Endometrium (tissue), 2 donors: ENCODE data around the gene HEXD.
"Not testable (repeated sequence)": the region's sequence is repeated elsewhere in the genome, so short reads cannot be mapped to it uniquely, and the experiment has no call there.

ENCODE experiments used
- FAIRE-seq: peaks from 2 replicates; lab custom pipeline; 2012; peaks lifted over from hg19 to GRCh38; lab: Jason Lieb, UNC
- donor health status: control.
- donor health status: control.

The HEXD gene

DNA sequence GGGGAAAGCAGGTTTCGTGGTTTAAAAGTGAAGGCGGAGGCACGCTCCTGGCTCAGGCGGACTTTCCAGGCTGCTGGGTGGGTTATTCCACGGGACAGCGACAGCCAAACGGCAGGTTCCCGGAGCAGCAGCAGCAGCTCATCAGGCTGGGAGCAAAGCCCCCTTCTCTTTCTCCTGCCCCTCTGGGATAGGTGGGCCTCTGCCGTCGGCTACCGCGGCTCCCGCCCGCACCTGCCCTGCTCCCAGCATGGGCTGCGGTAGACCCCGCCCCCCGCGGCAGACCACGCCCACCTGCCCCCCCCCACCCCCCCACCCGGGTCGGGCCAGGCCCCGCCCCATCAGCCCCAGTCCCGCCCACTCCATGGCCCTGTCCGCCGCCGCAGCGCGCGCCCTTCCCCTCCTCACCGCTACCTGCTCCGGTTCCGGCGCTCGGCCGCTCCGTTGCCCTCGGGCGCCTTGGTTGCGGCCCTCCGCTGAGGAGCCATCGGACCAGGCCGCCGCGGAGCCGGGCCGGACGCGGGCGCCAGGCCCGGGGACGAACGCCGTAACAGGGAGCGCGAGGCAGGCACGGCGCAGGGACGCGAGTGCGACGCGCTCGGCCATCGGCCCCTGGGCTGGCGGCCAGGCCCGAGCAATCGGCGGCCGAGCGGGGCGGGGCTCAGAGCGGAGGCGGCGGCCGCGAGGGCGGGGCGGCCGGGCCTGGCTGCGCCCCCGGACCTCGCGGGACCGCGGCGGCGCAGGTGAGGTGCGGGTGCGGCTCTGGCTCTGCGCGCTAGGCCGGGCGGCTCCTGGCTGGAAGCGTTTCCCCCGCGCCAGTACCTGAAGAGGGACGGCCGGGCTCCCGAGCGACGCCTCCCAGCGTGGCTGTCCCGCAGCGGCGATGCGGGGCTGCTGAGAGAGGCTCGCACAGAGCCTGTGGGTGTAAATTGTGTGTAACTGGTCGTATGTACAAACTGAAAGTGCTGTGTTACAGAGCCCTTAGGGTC lies at the start of gene HEXD, which contains the start of gene OGFOD3:
TSS of gene HEXD (plus strand) at position 347 of the 986 bp plus-strand sequence. CDS start 1,453 bp downstream, outside the sequence.
TSS of gene OGFOD3 (minus strand) at position 586 of the 986 bp plus-strand sequence. CDS start at position 485, 101 bp downstream.
- FAIRE-seq = no peak

DNA sequence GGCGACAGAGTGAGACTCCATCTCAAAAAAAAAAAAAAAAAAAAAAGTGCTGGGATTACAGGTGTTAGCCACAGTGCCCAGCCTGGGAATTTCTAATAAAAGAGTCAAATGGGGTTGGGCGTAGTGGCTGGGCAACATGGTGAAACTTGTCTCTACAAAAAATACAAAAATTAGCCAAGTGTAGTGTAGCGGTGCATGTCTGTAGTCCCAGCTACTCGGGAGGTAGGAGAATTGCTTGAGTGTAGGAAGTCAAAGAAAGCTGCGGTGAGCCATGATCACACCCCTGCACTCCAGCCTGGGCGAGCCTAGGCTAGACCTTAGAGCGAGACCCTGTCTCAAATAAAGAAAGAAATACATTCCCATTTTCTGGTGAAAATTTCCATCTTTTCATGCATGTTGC lies 48.9 kb upstream of the HEXD start:
- no peak for FAIRE-seq

DNA sequence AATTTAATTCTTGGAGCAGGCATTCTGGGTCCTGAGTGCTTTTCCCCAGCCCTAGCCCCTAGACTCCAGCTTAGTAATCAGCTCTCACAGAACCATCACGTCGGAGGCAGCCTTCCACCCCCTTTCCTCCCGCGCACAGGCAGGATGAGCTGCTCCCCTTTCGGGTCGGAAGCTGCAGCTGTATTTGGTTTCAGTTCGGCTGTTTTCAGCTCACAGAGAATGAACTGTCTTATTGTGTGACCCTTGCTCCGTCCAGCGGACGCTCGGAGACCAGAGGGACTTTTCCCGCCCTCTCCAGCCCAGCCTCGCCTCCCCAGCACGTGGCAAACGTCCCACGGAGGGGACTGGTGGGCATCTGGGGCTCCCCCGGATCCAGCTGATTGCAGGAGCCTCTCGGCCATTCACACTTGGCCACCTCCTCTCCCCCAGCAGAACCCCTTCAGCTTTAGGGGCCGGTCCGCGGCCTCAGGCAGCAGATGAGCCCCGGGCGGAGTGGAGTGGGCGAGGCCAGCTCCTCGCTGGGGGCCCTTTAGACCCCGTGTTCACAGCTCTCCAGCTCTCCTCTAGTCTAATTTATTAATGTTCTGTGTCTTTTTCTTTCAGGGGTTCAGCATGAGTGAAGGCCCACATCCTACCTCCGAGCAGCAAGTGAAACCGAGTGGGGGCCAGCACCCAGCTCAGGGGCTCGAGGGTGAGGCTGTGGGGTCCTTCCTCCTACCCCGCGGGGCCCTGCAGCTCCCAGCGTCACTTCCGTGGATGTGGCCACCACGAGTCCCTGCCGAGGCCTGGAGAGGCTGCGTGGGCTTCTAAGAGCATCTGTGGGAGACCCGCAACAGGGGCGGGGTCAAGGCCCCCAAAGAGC lies 47.4 kb upstream of the HEXD start:
- FAIRE-seq = no peak

DNA sequence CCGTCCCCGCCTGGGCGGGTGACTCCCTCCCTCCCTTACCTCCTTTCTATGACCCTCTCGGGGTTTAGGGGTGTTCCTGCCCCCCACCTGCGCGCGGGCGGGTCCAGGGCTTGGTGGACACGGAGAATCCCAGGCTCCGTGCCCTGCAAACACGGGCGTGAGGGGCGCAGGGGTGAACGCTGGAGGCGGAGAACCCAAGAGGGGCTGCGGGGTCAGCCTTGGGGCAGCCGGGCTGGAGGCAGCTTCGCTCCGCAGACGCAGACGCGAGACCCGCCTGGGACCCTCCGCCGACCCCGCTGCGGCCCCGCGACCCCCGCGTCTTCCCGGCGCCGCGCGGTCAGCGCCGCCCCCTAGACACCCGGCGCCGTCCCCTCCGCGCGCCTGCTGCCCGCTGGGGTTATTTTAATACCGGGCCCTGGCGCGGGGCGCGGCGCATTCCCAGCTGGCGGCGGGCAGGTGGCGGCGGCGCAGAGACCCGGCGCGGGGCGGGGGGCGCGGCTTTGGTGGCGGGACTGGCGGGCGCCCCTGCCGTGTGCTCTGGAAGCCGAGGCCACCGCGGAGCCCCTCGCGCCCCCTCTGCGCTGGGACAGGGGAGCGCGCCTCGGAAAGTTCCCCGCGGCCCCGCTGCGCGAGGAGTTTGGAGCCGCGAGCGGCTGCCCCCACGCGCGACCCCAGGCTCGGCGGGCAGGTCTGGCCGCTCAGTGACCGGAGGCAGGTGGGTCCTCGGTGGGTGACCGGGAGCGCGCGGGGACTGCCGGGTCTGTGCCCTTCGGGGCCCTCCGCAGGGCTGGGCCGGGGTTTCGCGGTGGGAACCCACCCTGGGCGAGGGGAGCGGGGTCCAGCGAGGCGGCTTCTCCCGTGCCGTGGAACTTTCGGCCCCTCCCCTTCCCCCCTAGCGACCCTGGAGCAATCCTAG lies 46.6 kb upstream of the HEXD start, which contains the start of gene UTS2R:
TSS of gene UTS2R (plus strand) at position 433 of the 916 bp plus-strand sequence. CDS start 2,560 bp downstream, outside the sequence.
- no peak for FAIRE-seq

DNA sequence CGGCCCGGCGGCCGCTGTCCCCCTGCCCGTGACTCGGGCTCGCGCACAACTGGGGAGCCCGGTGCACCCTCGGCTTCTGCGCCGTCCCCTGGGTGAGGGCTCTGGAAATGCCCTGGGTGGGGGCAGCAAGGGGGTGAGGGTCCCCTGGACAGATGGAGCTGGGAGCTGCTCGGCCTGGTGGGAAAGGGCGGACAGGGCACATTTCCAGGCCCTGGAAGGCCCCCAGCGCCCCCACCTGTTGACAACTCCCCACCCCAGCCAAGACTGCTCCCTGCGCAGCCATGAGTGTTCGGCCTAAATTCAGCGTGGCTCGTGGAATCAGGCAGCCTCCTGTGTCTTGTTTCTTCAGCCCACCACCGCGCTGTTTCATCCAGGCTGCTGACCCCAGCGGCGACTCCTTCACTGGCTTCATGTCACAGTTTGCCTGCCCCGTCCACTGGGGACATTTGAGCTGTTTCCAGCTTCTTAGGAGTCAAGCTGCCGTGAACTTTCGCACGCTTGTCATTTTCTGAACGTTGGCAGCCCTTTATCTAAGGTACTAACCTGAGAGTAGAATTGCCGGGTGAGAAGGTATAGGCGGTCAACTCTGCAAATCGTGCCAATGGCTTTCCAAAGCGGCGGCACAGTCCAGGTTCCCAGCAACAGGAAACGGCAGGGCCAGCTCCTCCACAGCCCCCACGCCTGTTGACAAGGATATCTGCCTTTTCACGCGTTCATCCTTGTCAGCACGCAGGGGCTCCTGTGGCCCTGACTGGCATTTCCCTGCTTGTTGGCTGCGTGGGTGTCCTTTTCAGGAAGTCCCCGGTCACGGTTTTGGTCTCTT lies 45.7 kb upstream of the HEXD start:
- FAIRE-seq = no peak

DNA sequence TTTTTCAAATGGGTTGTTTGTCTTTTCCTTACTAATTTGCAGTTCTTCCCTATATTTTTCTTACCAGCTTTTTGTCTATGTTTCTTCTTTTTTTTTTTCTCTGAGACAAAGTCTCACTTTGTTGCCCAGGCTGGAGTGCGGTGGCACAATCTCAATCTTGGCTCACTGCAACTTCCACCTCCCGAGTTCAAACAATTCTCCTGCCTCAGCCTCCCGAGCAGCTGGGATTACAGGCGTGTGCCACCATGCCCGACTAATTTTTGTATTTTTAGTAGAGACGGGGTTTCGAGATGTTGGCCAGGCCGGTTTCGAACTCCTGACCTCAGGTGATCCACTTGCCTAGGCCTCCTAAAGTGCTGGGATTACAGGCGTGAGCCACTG lies 45.1 kb upstream of the HEXD start:
- FAIRE-seq = not testable (repeated sequence)

DNA sequence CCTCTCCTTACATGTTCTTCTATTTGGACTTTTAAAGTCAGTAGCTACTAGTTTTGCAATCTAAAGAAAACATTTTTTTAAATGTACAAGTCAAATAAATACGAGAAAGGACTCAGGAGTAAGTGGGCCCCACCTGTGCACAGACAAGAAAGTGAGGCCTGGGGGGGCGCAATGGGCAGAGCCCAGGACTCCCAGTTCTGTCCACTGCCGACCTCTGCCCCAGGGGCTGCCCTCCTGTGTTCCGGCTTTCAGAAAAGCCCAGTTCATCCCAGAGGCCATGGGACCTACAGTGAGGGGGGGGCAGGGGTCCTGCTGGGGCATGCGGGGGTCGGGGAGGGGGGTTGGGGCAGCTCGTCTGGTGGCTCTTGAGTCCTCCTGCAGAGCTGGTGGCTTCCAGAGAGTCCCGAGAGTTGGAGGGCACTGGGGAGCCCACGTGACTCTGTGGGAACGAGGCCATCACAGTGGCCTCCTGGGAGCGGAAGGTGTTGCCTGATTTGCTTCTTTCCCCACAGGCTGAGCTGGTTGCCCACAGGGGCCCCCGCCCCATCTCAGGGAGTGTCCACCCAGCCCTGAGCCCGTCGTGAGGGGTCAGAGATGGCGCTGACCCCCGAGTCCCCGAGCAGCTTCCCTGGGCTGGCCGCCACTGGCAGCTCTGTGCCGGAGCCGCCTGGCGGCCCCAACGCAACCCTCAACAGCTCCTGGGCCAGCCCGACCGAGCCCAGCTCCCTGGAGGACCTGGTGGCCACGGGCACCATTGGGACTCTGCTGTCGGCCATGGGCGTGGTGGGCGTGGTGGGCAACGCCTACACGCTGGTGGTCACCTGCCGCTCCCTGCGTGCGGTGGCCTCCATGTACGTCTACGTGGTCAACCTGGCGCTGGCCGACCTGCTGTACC lies 44.2 kb upstream of the HEXD start:
- FAIRE-seq = no peak

DNA sequence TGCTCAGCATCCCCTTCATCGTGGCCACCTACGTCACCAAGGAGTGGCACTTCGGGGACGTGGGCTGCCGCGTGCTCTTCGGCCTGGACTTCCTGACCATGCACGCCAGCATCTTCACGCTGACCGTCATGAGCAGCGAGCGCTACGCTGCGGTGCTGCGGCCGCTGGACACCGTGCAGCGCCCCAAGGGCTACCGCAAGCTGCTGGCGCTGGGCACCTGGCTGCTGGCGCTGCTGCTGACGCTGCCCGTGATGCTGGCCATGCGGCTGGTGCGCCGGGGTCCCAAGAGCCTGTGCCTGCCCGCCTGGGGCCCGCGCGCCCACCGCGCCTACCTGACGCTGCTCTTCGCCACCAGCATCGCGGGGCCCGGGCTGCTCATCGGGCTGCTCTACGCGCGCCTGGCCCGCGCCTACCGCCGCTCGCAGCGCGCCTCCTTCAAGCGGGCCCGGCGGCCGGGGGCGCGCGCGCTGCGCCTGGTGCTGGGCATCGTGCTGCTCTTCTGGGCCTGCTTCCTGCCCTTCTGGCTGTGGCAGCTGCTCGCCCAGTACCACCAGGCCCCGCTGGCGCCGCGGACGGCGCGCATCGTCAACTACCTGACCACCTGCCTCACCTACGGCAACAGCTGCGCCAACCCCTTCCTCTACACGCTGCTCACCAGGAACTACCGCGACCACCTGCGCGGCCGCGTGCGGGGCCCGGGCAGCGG lies 43.4 kb upstream of the HEXD start:
- no peak for FAIRE-seq

DNA sequence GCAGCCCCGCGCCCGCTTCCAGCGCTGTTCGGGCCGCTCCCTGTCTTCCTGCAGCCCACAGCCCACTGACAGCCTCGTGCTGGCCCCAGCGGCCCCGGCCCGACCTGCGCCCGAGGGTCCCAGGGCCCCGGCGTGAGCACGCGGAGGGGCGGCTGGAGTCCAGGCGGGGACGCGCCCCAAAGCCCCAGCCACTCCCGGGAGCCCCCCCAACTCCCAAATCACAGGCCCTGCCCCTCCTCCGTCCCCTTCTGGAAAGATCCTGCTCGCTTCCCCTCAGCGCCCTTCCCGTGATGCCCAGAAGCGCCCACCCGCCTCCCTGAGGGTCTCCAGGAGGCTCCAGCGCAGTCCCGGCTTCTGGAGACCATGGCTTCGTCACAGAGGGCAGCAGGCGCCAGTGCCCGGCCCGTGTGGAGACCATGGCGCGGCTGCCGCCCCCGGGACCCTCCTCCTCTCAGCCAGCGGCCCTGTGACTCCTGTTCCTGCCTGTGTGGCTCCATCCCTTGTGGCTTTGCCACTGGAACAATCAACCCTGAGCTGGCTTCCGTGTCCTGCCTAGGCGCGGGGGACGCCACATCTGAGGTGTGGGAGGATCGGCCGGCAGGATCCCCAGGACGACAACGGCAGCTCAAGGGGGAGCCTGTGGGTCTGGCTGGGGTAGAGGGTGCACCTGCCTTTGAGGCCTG lies 42.6 kb upstream of the HEXD start:
- no peak for FAIRE-seq

DNA sequence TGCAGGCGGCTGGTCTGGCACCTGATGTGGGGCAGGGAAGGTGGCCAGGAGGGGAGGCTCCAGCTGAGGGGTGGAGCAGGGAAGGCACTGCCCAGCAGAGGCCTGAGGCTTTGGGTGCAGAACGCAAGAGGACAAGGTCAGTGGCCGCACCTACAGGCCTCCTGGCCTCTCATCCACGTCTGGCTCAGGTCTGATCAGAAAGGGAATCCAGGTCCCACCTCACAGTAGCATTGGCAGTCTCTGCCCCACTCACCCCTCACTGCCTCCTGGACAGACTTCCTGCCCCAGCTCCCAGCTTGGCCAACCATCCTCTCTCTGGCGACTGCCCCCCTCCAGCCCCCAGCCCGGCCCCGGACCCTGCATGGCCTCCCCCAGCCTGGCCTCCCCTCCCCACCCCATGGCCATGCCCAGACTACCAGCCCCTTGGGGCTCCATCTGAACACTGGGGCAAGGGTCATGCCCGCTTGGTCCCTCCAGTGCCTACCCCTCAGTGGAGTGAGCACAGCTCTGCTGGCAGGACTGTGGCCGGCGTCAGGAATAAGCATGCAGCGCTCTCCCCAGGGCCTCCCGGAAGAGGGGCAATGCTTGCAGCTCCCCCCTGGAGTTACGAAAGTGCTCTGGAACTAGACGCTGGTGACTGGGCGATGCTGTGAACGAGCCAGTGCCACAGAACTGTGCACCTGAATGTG lies 42.0 kb upstream of the HEXD start:
- no peak for FAIRE-seq

DNA sequence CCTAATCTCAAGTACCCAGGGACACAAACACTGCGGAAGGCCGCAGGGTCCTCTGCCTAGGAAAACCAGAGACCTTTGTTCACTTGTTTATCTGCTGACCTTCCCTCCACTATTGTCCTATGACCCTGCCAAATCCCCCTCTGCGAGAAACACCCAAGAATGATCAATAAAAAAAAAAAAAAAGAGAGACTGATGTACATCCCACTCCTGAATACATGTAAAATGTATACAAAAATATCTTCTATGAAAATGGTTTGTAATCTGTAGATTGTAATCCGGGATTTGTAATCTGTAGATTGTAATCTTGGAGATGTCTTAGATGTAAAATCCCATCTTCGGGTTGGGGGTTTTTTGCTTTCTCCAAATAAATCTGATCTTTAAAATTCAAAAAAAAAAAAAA lies 40.9 kb upstream of the HEXD start:
- not testable (repeated sequence) for FAIRE-seq

DNA sequence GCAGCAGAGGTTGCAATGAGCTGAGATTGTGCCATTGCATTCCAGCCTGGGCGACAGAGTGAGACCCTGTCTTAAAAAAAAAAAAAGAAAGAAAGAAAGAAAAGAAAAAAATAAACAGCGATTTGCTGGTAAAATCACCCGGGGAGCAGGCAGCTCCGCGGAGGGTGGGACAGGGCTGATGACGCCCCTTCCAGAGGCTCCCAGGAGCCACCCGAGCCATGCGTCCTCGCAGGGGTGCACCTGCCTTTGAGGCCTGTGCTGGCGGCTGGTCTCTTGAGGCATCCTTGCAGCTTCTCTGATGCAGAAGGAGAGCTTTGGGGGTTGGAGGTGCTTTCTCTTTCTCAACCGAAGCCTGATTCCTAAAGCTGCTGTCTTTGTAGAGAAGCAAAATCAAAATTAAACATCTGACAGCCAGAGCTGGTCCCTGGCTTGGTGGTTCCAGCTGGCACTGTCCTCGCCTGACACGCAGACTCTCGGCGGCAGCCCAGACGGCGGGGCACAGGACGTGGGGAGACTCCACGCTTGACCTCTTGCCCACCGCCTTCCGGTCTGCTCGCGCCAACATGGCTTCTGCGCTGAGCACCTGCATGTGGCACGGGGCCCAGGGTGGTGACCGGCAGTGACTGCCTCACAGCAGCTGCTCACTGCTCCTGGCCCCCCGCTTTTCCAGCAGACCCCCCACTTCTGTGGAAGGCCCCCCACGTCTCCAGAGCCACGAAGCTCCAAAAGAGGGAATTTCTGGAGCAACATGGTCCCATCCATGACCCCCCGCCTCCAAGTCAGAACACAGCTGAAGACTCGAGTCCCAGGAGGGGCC lies 40.0 kb upstream of the HEXD start:
- no peak for FAIRE-seq

DNA sequence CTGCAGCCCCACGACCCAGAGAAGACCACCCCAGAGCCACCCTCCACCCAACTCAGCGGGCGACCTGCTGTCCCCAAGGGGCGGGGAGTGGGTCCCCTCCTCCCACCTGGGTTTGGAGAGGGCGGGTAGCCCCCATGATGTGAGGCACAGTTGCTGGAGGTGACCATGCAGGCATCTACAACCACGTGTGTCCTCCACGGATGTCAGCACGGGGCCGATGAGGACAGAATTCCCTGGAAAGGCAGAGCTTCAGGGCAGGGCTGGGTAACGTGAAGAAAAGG lies 39.5 kb upstream of the HEXD start:
- FAIRE-seq = no peak

DNA sequence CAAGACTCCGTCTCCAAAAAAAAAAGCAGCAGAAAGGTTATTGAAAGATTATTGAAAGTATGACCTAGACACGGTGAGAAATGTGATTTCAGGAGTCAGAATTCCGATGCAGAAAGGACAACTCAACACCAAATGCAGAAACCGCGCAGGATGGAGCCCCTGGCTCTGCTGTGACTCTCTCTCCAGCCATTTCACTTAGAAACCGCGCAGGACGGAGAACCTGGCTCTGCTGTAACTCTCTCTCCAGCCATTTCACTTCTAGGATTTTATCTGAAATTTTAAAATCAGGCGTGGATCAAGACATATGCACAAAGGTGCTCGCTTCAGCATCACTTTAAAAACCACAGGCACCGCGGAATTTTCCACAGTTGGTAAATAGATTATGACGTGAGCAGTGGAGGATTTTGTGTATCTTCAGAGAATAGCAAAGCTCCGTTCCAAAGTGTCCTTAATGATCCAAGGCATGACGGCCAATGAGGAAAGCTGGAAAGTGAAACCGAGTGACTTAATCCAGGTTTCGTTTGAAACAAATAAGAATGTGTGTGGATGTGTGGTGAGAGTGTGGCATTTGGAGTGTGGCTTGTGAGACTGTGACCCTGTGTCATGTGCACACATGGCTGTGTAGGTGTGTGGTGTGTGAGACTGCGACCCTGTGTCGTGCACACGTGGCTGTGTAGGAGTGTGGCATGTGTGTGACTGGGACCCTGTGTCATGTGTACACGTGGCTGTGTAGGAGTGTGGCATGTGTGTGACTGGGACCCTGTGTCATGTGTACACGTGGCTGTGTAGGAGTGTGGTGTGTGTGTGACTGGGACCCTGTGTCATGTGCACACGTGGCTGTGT lies 37.1 kb upstream of the HEXD start:
- no peak for FAIRE-seq

DNA sequence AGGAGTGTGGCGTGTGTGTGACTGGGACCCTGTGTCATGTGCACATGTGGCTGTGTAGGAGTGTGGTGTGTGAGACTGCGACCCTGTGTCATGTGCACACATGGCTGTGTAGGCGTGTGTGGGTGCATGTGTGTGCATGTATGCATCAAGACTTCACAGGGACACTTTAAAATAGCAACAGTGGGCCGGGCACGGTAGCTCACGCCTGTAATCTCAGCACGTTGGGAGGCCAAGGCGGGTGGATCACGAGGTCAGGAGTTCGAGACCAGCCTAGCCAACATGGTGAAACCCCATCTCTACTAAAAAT lies 36.5 kb upstream of the HEXD start:
- FAIRE-seq = not testable (repeated sequence)

DNA sequence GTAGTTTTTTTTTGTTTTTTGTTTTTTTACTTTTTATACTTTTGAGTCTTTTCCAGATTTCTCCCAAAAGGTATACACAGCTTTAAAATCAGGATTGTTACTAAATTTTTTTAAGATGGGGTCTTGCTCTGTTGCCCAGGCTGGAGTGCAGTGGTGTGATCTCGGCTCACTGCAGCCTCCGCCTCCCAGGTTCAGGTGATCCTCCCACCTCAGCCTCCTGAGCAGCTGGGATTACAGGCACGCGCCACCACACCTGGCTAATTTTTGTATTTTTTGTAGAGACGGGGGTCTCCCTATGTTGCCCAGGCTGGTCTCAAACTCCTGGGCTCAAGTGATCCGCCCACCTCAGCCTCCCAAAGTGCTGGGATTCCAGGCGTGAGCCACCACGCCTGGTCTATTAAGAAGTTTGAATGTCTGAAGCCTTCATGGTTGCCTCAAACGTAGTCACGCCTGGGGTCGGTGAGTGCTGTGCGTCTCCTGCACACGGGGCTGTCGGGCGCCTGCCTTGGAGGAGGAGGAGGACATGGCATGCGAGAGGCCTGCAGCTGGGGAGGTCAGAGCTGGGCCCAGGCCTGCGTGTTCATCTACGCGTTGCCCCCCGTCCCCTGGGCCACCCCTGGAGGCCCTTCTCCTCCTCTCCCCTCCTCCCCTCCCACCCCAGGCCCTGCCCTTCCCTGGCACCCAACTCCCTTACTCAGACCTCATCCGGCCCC lies 35.8 kb upstream of the HEXD start:
- FAIRE-seq = not testable (repeated sequence)
